Transverse colon (tissue), 4 donors: Measurements from ENCODE around the gene FKBP1A. TPM values are rescaled to one million over a fixed set of nuclear protein-coding genes. Genes with fewer than 3 reads are reported as not detected.

Source experiments
- DNase-seq: peaks from one replicate; pipeline ENCODE4 v3.0.0-alpha.2; 2019
- H3K27ac ChIP-seq, 4 donors: fragments of 200-600 bp; sonication (generic); 2 replicates each; pipeline ENCODE4 v1.5.1; 2016 to 2018; ENCODE audit warnings: inconsistent platforms in 4 of 4
- H3K27me3 ChIP-seq: fragments of 200-600 bp; sonication (generic); 2 replicates; pipeline ENCODE4 v1.5.1; 2017; ENCODE audit warnings: inconsistent platforms
- H3K36me3 ChIP-seq, 4 donors: fragments of 200-600 bp; sonication (generic); 2 replicates each; pipeline ENCODE4 v1.5.1; 2017 to 2019; ENCODE audit warnings: inconsistent platforms in 4 of 4
- H3K4me1 ChIP-seq, 4 donors: fragments of 200-600 bp; sonication (generic); 2 replicates each; pipeline ENCODE4 v1.5.1; 2017 to 2020; ENCODE audit warnings: inconsistent platforms in 4 of 4
- H3K4me3 ChIP-seq, 4 donors: fragments of 200-600 bp; sonication (generic); 1 replicate in 1 of 4; 2 replicates in 3 of 4; pipeline versions ENCODE4 v1.5.1 to v1.6.1; 2017 to 2019; ENCODE audit warnings: inconsistent platforms in 4 of 4
- H3K9me3 ChIP-seq, 2 donors: fragments of 200-600 bp; sonication (generic); 2 replicates each; pipeline ENCODE4 v1.5.1; 2017 to 2019; ENCODE audit warnings: inconsistent platforms in 2 of 2
- CTCF ChIP-seq, 5 experiments: fragments of 200-600 bp in 3 of 5; fragments of 450-650 bp in 2 of 5; sonication (generic) in 3 of 5; IDR thresholded peaks; 1 replicate in 2 of 5; 2 replicates in 3 of 5; pipeline ENCODE4 v1.5.1; 2016 to 2017; ENCODE audit warnings: antibody characterized with exemption in 5 of 5, inconsistent platforms in 3 of 5, mild to moderate bottlenecking in 2 of 5, moderate library complexity in 1 of 5
- EP300 ChIP-seq: sonication (generic); formaldehyde crosslinking; IDR thresholded peaks from one replicate; pipeline ENCODE4 v1.6.1; 2017; ENCODE audit warnings: antibody characterized with exemption, low read depth
- POLR2A ChIP-seq: fragments of 450-650 bp; IDR thresholded peaks from one replicate; pipeline ENCODE4 v1.6.1; 2016; ENCODE audit warnings: antibody characterized with exemption, mild to moderate bottlenecking, moderate library complexity
- POLR2AphosphoS5 ChIP-seq, 3 donors: sonication (generic); formaldehyde crosslinking; IDR thresholded peaks; one replicate each; pipeline ENCODE4 v1.6.1; 2016; ENCODE audit warnings: antibody characterized with exemption in 3 of 3
- WGBS, 2 donors: methylation state at CpG; one replicate each; pipeline ENCODE4 v1.1.5; 2018; ENCODE audit warnings: low coverage in 1 of 2; 5-methylcytosine and 5-hydroxymethylcytosine counted together
- in situ Hi-C, 4 donors: fragments of 200-750 bp; cut with MboI; loops; one replicate each; pipeline versions ENCODE4 v1.15.0 to v1.15.1; 2017; ENCODE audit warnings: low sequenced_read_pairs in 3 of 4, low pct_ligation_motif_present in 1 of 4, low pct_unique_long_range_greater_than_20kb in 1 of 4
- intact Hi-C: fragments of 100-400 bp; cut with DNase I; formaldehyde crosslinking; loops from one replicate; pipeline ENCODE4 v1.15.1; 2023; ENCODE audit warnings: low total_unique reads
- total RNA-seq, 4 donors: library from RNA; depleted of rRNA; stranded (reverse); fragments of >200 nt; gene quantifications; one replicate each; pipeline ENCODE4 v1.1.0, GENCODE V29; 2016

Gene FKBP1A
- total RNA-seq, 4 donors from 2014 or later: 120 to 202 (median 144) TPM

GRCh38 chr20:1397710-1398109, 4.9 kb upstream of the FKBP1A start:
- TF ChIP-seq CTCF (IDR thresholded peaks at IDR 0.05) (peak in 2 of 5 experiments; percentile 22 to 27), EP300 (no peak), POLR2A (no peak), POLR2AphosphoS5 (IDR thresholded peaks at IDR 0.05) (no peak)
- H3K4me3 ChIP-seq: no peak overlapping the region
- peaks cover 11 to 52% (median 23%) of the 10 kb centered on the region in 4 donors for H3K4me1 ChIP-seq
- intact Hi-C loops: no loop called here
- WGBS, 2 donors: 67 to 72% methylated on average over 3 to 4 of the region's 4 CpGs
- in situ Hi-C loops: no loop called here
- H3K27me3 ChIP-seq: peaks cover 14% of the 10 kb centered on the region
- no peaks in the 10 kb centered on the region for H3K36me3 ChIP-seq
- H3K9me3 ChIP-seq: no peaks in the 10 kb centered on the region
- DNase-seq: no peak
- peak overlapping the region in 1 of 4 donors; percentile 73 for H3K27ac ChIP-seq

DNA sequence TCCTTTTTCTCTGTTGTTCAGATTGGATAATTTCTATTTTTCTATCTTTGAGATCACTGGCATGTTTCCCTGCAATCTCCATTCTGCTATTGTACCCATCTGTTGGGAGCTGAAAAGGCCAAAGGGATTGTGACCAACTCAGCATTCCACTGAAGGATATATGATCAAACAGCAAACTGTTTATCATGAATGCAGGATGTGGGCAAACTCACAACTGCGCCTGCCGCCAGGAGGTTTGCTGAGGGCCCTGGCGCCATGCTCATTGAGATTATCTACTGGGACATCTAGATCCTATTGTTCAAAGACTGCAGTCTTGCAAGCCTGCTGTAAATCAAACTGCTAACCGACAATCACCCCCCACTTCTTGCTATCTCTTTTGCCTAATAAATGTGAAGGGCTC, 3.8 kb upstream of the FKBP1A start:
- Histone ChIP-seq H3K4me1 (peaks cover 13 to 49% (median 27%) of the 10 kb centered on the region in 4 donors), H3K4me3 (no peak overlapping the region), H3K27me3 (peaks cover 14% of the 10 kb centered on the region), H3K9me3 (no peaks in the 10 kb centered on the region), H3K36me3 (no peaks in the 10 kb centered on the region), H3K27ac (no peak overlapping the region)
- 72 to 86% methylated on average over 3 to 4 of the region's 4 CpGs for WGBS, 2 donors
- in situ Hi-C loops: no loop called here
- intact Hi-C loops: no loop called here
- no peak for DNase-seq
- TF ChIP-seq POLR2A (no peak), EP300 (no peak), POLR2AphosphoS5 (IDR thresholded peaks at IDR 0.05) (no peak), CTCF (IDR thresholded peaks at IDR 0.05) (no peak)

DNA sequence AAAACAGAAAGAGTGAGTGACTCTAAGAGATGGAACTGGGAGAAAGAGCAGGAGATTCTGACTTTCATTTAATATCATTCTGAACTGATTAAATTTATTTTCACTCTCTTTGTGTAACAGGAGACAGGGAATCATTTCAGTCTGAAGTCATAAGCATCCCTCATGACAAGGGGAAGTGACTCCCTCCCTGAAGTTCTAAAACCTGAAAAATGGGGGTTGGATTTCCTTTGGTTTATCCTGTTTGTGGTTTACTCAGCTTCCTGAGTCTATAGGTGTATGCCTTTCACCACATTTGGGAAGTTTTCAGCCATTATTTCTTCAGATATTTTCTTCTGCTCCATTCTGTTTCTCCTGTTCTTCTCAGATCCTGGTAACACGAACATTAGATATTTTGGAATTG, 3.4 kb upstream of the FKBP1A start:
- whole genome bisulfite sequencing, 2 donors: 71 to 80% methylated on average over 1 of the region's 1 CpG
- TF ChIP-seq POLR2A: no peak
- no peak for TF ChIP-seq EP300
- TF ChIP-seq CTCF (IDR thresholded peaks at IDR 0.05): no peak
- no peak for TF ChIP-seq POLR2AphosphoS5 (IDR thresholded peaks at IDR 0.05)
- Histone ChIP-seq H3K36me3 (no peaks in the 10 kb centered on the region), H3K9me3 (no peaks in the 10 kb centered on the region), H3K4me3 (no peak overlapping the region), H3K27ac (no peak overlapping the region), H3K4me1 (peaks cover 16 to 51% (median 31%) of the 10 kb centered on the region in 4 donors), H3K27me3 (peaks cover 14% of the 10 kb centered on the region)
- in situ Hi-C loops: no loop called here
- intact Hi-C loops: no loop called here
- DNase-seq: no peak

DNA sequence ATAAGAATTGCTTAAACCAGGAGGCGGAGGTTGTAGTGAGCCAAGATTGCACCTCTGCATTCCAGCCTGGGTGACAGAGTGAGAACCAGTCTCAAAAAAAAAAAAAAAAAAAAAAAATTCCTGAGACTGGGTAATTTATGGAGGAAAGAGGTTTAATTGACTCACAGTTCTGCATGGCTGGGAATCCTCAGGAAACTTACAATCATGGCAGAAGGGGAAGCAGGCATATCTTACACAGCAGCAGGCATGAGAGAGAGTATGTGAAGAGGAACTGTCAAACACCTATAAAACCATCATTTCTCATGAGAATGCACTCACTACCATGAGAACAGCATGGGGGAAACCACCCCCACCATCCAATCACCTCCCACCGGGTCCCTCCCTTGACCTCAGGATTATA, 1.8 kb upstream of the FKBP1A start:
- no peak for TF ChIP-seq CTCF (IDR thresholded peaks at IDR 0.05)
- no peak for TF ChIP-seq POLR2AphosphoS5 (IDR thresholded peaks at IDR 0.05)
- TF ChIP-seq EP300: no peak
- no peak for TF ChIP-seq POLR2A
- Histone ChIP-seq H3K27ac (no peak overlapping the region), H3K4me1 (peaks cover 32 to 51% (median 42%) of the 10 kb centered on the region in 4 donors), H3K36me3 (no peaks in the 10 kb centered on the region), H3K27me3 (peaks cover 10% of the 10 kb centered on the region), H3K9me3 (no peaks in the 10 kb centered on the region), H3K4me3 (no peak overlapping the region)
- in situ Hi-C loops (no loop called here), intact Hi-C loops (no loop called here)
- WGBS, 2 donors: 51% methylated on average over 2 of the region's 2 CpGs; no CpG with 5 or more reads in 1 of the 2 donors
- no peak for DNase-seq
